ENCODE data around the gene GRID2.

- no peak for TF ChIP-seq CTCF (IDR thresholded peaks at IDR 0.05)
- TF ChIP-seq EP300 (IDR thresholded peaks at IDR 0.05), result no peak
Measured at GRCh38 chr4:92317047-92317446, 13.3 kb downstream of the GRID2 start.

Data from tibial nerve (tissue), 4 donors.